SK-N-SH (cell line): Measurements from ENCODE around the gene SHC3. TPM values are rescaled to one million over a fixed set of nuclear protein-coding genes. Genes with fewer than 3 reads are reported as not detected.

Experiments used
- CTCF ChIA-PET: fragments of 300-600, 350-600 bp; formaldehyde crosslinking; extraction: SDS; loops from one replicate; lab custom pipeline; 2021; lab: Yijun Ruan, JAX
- POLR2A ChIA-PET: fragments of 350-600 bp; sonication (Branson Sonifier 250); formaldehyde crosslinking; extraction: SDS; loops from one replicate; lab custom pipeline; 2020; ENCODE audit warnings: antibody characterized with exemption, inconsistent platforms; lab: Yijun Ruan, JAX
- DNase-seq: peaks from one replicate; pipeline ENCODE4 v3.0.0; 2012
- H2AFZ ChIP-seq: fragments of 200-600 bp; sonication (generic); 2 replicates; pipeline ENCODE4 v1.8.1; 2016; ENCODE audit warnings: antibody characterized with exemption, mild to moderate bottlenecking, low read depth
- H3F3A ChIP-seq: fragments of 200-600 bp; sonication (generic); replicated peaks from 2 replicates; pipeline ENCODE3; 2016; ENCODE audit warnings: antibody characterized with exemption, mild to moderate bottlenecking; ENCODE audit not compliant: insufficient read depth
- H3K27ac ChIP-seq, 2 experiments: fragments of 200-500 bp in 1 of 2; fragments of 200-600 bp in 1 of 2; sonication (Bioruptor generic) in 1 of 2; sonication (generic), shearing (Covaris generic) in 1 of 2; 2 replicates each; pipeline versions ENCODE4 v1.5.1 to v1.6.1; 2014 to 2016; ENCODE audit warnings: low read depth in 2 of 2, inconsistent platforms in 1 of 2, low read length in 1 of 2, mild to moderate bottlenecking in 1 of 2, mixed read lengths in 1 of 2
- H3K27me3 ChIP-seq: fragments of 200-600 bp; sonication (generic), shearing (Covaris generic); 2 replicates; pipeline ENCODE4 v1.6.1; 2016; ENCODE audit warnings: mixed run types; ENCODE audit not compliant: insufficient read depth
- H3K36me3 ChIP-seq, 2 experiments: fragments of 200-500 bp in 1 of 2; fragments of 200-600 bp in 1 of 2; sonication (Bioruptor generic) in 1 of 2; sonication (generic) in 1 of 2; replicated peaks in 1 of 2; 2 replicates each; pipeline versions ENCODE3 to v1.5.1; 2014 to 2016; ENCODE audit warnings: low read length in 1 of 2, mild to moderate bottlenecking in 1 of 2; ENCODE audit not compliant: insufficient read depth in 2 of 2, control insufficient read depth in 1 of 2
- H3K4me1 ChIP-seq, 2 experiments: fragments of 200-500 bp in 1 of 2; fragments of 200-600 bp in 1 of 2; sonication (Bioruptor generic) in 1 of 2; sonication (generic), shearing (Covaris generic) in 1 of 2; 2 replicates each; pipeline versions ENCODE4 v1.5.1 to v1.6.1; 2014 to 2016; ENCODE audit warnings: low read depth in 1 of 2, low read length in 1 of 2, mixed run types in 1 of 2; ENCODE audit not compliant: insufficient read depth in 2 of 2, control insufficient read depth in 1 of 2
- H3K4me2 ChIP-seq: fragments of 200-600 bp; sonication (generic), shearing (Covaris generic); 2 replicates; pipeline ENCODE4 v1.6.1; 2017; ENCODE audit warnings: mixed run types
- H3K4me3 ChIP-seq, 2 experiments: fragments of 200-500 bp in 1 of 2; fragments of 200-600 bp in 1 of 2; sonication (Bioruptor generic) in 1 of 2; sonication (generic), shearing (Covaris generic) in 1 of 2; 2 replicates each; pipeline versions ENCODE4 v1.5.1 to v1.8.1; 2014 to 2016; ENCODE audit warnings: low read depth in 2 of 2, inconsistent platforms in 1 of 2, low read length in 1 of 2, mild to moderate bottlenecking in 1 of 2, mixed read lengths in 1 of 2, moderate library complexity in 1 of 2
- H3K79me2 ChIP-seq: fragments of 200-600 bp; sonication (generic); 2 replicates; pipeline ENCODE4 v1.8.1; 2017; ENCODE audit warnings: mild to moderate bottlenecking; ENCODE audit not compliant: insufficient read depth
- H3K9ac ChIP-seq: fragments of 200-600 bp; sonication (generic); 2 replicates; pipeline ENCODE4 v1.6.1; 2017; ENCODE audit warnings: mixed run types
- H3K9me2 ChIP-seq: fragments of 200-600 bp; sonication (generic); 2 replicates; pipeline ENCODE4 v1.6.1; 2017; ENCODE audit warnings: mixed run types
- H3K9me3 ChIP-seq: fragments of 200-600 bp; sonication (generic); 2 replicates; pipeline ENCODE4 v1.6.1; 2017; ENCODE audit warnings: mixed run types, mild to moderate bottlenecking, moderate library complexity
- H4K20me1 ChIP-seq: fragments of 200-600 bp; sonication (generic); 2 replicates; pipeline ENCODE4 v1.6.1; 2017; ENCODE audit warnings: mild to moderate bottlenecking, mixed run types; ENCODE audit not compliant: insufficient read depth
- ELF1 ChIP-seq: IDR thresholded peaks from 2 replicates; pipeline ENCODE4 v1.4.0; 2012
- FOSL2 ChIP-seq: IDR thresholded peaks from 2 replicates; pipeline ENCODE4 v1.4.0; 2012; ENCODE audit warnings: low read depth, mild to moderate bottlenecking, moderate library complexity, borderline replicate concordance
- GABPA ChIP-seq: IDR thresholded peaks from 2 replicates; pipeline ENCODE4 v1.4.0; 2012; ENCODE audit warnings: low read depth, mild to moderate bottlenecking
- JUND ChIP-seq: IDR thresholded peaks from 2 replicates; pipeline ENCODE4 v1.4.0; 2012
- NRF1 ChIP-seq: IDR thresholded peaks from 2 replicates; pipeline ENCODE4 v1.6.1; 2012; ENCODE audit warnings: low read depth, mild to moderate bottlenecking, low read length
- RAD21 ChIP-seq: IDR thresholded peaks from 2 replicates; pipeline ENCODE4 v1.6.1; 2012; ENCODE audit warnings: mild to moderate bottlenecking, low read length
- SMC3 ChIP-seq: IDR thresholded peaks from 2 replicates; pipeline ENCODE4 v1.6.1; 2012; ENCODE audit warnings: low read depth, low read length, improper control_type of control experiment
- TCF12 ChIP-seq: IDR thresholded peaks from 2 replicates; pipeline ENCODE4 v1.4.0; 2012
- WGBS: methylation state at CpG from one replicate; pipeline ENCODE4 v1.1.6; 2017; ENCODE audit warnings: low lambda C conversion rate; 5-methylcytosine and 5-hydroxymethylcytosine counted together
- polyA plus RNA-seq, 3 experiments: library from polyadenylated mRNA; depleted of rRNA; stranded (reverse); fragments of >200 nt; gene quantifications; 2 replicates each; pipeline ENCODE4 v1.2.3, GENCODE V29; 2012
- TF ChIP-seq, protein P1 (sequence below): IDR thresholded peaks from 2 replicates; pipeline ENCODE4; 2012
- TF ChIP-seq, protein P2 (sequence below): IDR thresholded peaks from 2 replicates; pipeline ENCODE4 v1.4.0; 2012; ENCODE audit warnings: low read depth
- TF ChIP-seq, protein P3 (sequence below): IDR thresholded peaks from 2 replicates; pipeline ENCODE4 v1.4.0; 2012; ENCODE audit warnings: low read depth, borderline replicate concordance

SHC3 gene
- polyA plus RNA-seq, 1 of the 3 experiments (the other 2 are of a cell fraction): 3.2 TPM

DNA sequence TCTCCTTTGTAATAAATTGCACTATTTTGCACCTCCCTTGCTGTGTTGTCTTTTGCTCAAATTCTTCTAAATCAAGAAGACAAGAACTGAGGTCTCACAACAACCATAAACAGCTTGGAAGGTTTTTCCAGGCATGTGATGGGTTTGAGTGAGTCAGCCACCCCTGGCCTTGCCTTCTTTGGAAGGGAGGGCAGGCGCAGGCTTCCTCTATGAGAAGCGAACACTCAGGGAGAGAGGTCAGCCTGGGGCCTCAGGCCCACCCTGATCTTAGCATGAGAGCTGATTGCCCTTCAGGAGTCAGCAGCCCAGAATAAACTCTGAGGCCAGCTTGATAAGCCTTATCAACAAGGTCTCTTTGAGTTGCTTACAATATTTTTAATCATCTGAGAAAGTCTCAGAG lies 155.7 kb downstream of the SHC3 start:
- CTCF ChIA-PET: no interaction called here
- Histone ChIP-seq H3K9me2 (no peaks in the 10 kb centered on the region), H3K9ac (no peak overlapping the region), H3K36me3 (peaks cover 0 to 11% of the 10 kb centered on the region in 2 experiments), H4K20me1 (no peaks in the 10 kb centered on the region), H3K4me1 (peaks cover 4 to 27% of the 10 kb centered on the region in 2 experiments; a peak in 3 of 4 replicates), H3K27ac (peak overlapping the region in 1 of 2 experiments; percentile 70; a peak in 3 of 4 replicates), H2AFZ (no peak overlapping the region; the same call in 1 of the 2 replicates), H3F3A (peaks cover 6% of the 10 kb centered on the region), H3K4me3 (no peak overlapping the region), H3K79me2 (no peaks in the 10 kb centered on the region), H3K27me3 (no peaks in the 10 kb centered on the region), H3K4me2 (peak overlapping the region; percentile 65; the same call in 1 of the 2 replicates), H3K9me3 (no peaks in the 10 kb centered on the region)
- TF ChIP-seq NRF1 (no peak), TCF12 (peak; percentile 36; the same call in 1 of the 2 replicates), FOSL2 (peak; percentile 59; the same call in 1 of the 2 replicates), RAD21 (no peak), GABPA (no peak), ELF1 (no peak)
- TF ChIP-seq, protein P1, sequence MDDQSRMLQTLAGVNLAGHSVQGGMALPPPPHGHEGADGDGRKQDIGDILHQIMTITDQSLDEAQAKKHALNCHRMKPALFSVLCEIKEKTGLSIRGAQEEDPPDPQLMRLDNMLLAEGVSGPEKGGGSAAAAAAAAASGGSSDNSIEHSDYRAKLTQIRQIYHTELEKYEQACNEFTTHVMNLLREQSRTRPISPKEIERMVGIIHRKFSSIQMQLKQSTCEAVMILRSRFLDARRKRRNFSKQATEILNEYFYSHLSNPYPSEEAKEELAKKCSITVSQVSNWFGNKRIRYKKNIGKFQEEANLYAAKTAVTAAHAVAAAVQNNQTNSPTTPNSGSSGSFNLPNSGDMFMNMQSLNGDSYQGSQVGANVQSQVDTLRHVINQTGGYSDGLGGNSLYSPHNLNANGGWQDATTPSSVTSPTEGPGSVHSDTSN: peak; percentile 21; the same call in 1 of the 2 replicates
- TF ChIP-seq, protein P2, sequence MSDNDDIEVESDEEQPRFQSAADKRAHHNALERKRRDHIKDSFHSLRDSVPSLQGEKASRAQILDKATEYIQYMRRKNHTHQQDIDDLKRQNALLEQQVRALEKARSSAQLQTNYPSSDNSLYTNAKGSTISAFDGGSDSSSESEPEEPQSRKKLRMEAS: peak; percentile 50; the same call in 1 of the 2 replicates
- TF ChIP-seq, protein P3, sequence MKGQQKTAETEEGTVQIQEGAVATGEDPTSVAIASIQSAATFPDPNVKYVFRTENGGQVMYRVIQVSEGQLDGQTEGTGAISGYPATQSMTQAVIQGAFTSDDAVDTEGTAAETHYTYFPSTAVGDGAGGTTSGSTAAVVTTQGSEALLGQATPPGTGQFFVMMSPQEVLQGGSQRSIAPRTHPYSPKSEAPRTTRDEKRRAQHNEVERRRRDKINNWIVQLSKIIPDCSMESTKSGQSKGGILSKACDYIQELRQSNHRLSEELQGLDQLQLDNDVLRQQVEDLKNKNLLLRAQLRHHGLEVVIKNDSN: peak; percentile 27; the same call in 1 of the 2 replicates
- POLR2A ChIA-PET: no interaction called here
- WGBS: 40% methylated on average over 2 of the region's 2 CpGs
- DNase-seq: no peak

DNA sequence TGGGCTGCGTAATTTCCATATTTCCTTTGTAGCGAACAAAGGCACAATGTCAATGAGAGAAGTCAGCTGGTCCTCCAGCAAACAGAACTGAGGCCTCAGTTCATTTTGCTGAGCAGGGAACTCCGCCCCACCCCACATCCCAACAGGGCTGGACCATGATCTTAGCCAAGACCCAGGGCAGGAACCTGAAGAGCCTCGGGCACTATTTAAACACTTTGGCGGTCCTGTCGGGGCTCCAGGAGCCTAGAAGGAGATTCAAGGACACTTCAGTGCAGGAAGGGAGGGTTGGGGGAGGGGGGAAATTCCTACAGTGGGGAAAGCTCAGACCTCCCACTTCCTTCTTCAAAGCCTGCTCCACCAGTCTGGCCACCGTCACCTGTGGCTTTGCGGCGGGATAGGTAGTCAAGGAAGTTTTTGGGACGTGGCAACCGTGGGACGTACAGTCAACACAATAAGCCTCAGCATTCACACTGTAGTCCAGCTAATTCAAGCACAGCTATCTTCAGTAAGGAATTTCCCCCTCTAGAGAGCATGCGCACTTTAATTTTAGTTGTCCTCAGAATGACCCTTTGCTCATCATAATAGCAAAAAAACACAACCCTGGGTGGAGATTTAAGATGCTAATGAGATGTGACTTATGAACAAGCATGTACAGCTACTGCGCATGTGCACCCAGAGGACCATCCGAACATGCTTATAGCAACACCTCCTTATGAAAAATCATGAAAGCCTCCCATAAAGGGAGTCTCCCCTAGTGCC lies 156.4 kb downstream of the SHC3 start:
- H3K79me2 ChIP-seq: no peaks in the 10 kb centered on the region
- H4K20me1 ChIP-seq: no peaks in the 10 kb centered on the region
- TF ChIP-seq SMC3: no peak
- TF ChIP-seq JUND: no peak
- H3F3A ChIP-seq: peaks cover 6% of the 10 kb centered on the region
- POLR2A ChIA-PET: no interaction called here
- CTCF ChIA-PET: interaction anchor here (1.4 kb wide), 1 partner anchor 11 kb away, joined by 3 read pairs; no protein-coding TSS in a partner anchor
- peaks cover 0 to 11% of the 10 kb centered on the region in 2 experiments for H3K36me3 ChIP-seq
- H3K27me3 ChIP-seq: no peaks in the 10 kb centered on the region
- H3K9ac ChIP-seq: no peak overlapping the region
- H3K27ac ChIP-seq: peak overlapping the region in 1 of 2 experiments; percentile 70; a peak in 2 of 4 replicates
- H3K9me3 ChIP-seq: no peaks in the 10 kb centered on the region
- 89% methylated on average over 14 of the region's 15 CpGs for WGBS
- no peaks in the 10 kb centered on the region for H3K9me2 ChIP-seq
- DNase-seq: no peak
- H3K4me2 ChIP-seq: peak overlapping the region; percentile 65; the same call in 1 of the 2 replicates
- no peak overlapping the region for H2AFZ ChIP-seq
- peaks cover 4 to 27% of the 10 kb centered on the region in 2 experiments; a peak in 3 of 4 replicates for H3K4me1 ChIP-seq
- no peak overlapping the region for H3K4me3 ChIP-seq
